GM21576 (cell line): ENCODE measurements around the gene RHCG.

Experiments used
- ATAC-seq: cut with Tn5 transposase; IDR thresholded peaks from one replicate; pipeline ENCODE4 v1.9.1; 2021; ENCODE audit warnings: mild to moderate bottlenecking, moderate library complexity; ENCODE audit not compliant: unreplicated experiment

Gene RHCG

GRCh38 chr15:89496155-89497098 is at the start of gene RHCG:
TSS of gene RHCG (minus strand) at chr15:89496583. CDS start at chr15:89496544, 39 bp downstream.
- no peak for ATAC-seq

- ATAC-seq: no peak
Observed at GRCh38 chr15:89543389-89543788, 47.0 kb upstream of the RHCG start.

GRCh38 chr15:89542369-89542768 is 46.0 kb upstream of the RHCG start:
- ATAC-seq: no peak

- ATAC-seq: no peak
Observed at GRCh38 chr15:89539027-89539426, 42.6 kb upstream of the RHCG start.

- no peak for ATAC-seq
Observed at GRCh38 chr15:89533861-89534544, 37.6 kb upstream of the RHCG start.

GRCh38 chr15:89531796-89532537 is 35.6 kb upstream of the RHCG start:
- ATAC-seq: no peak

- ATAC-seq: no peak
Observed at GRCh38 chr15:89530976-89531375, 34.6 kb upstream of the RHCG start.

GRCh38 chr15:89528757-89529352 is 32.5 kb upstream of the RHCG start:
- no peak for ATAC-seq

- no peak for ATAC-seq
Observed at GRCh38 chr15:89526601-89527441, 30.4 kb upstream of the RHCG start.

GRCh38 chr15:89526181-89526580 is 29.8 kb upstream of the RHCG start:
- ATAC-seq: no peak

GRCh38 chr15:89524184-89524583 is 27.8 kb upstream of the RHCG start:
- no peak for ATAC-seq

- no peak for ATAC-seq
Observed at GRCh38 chr15:89523101-89523500, 26.7 kb upstream of the RHCG start.

- ATAC-seq: no peak
Observed at GRCh38 chr15:89521605-89522004, 25.2 kb upstream of the RHCG start.

GRCh38 chr15:89515477-89515876 is 19.1 kb upstream of the RHCG start:
- no peak for ATAC-seq

GRCh38 chr15:89514596-89515406 is 18.4 kb upstream of the RHCG start:
- ATAC-seq: no peak

GRCh38 chr15:89514186-89514585 is 17.8 kb upstream of the RHCG start:
- ATAC-seq: no peak

- no peak for ATAC-seq
Observed at GRCh38 chr15:89513284-89513683, 16.9 kb upstream of the RHCG start.

GRCh38 chr15:89512631-89513030 is 16.2 kb upstream of the RHCG start:
- ATAC-seq: no peak

- no peak for ATAC-seq
Observed at GRCh38 chr15:89506026-89506686, 9.8 kb upstream of the RHCG start.
